Measurements from ENCODE around the gene ACKR2.

- no peak for TF ChIP-seq CTCF (IDR thresholded peaks at IDR 0.05; ENCODE audit: poor library complexity)
- TF ChIP-seq EZH2 (IDR thresholded peaks at IDR 0.05; ENCODE audit: borderline replicate concordance) = no peak
Observed at GRCh38 chr3:42844412-42844713, 35.1 kb downstream of the ACKR2 start.

Data from hepatocyte (in vitro differentiated cells).